ENCODE measurements around the gene CDH11. TPM values are rescaled to one million over a fixed set of nuclear protein-coding genes. Genes with fewer than 3 reads are reported as not detected.

Gene CDH11
- total and polyA plus RNA-seq, 2 of the 4 experiments (the other 2 are of a cell fraction): 266 to 601 TPM

DNA sequence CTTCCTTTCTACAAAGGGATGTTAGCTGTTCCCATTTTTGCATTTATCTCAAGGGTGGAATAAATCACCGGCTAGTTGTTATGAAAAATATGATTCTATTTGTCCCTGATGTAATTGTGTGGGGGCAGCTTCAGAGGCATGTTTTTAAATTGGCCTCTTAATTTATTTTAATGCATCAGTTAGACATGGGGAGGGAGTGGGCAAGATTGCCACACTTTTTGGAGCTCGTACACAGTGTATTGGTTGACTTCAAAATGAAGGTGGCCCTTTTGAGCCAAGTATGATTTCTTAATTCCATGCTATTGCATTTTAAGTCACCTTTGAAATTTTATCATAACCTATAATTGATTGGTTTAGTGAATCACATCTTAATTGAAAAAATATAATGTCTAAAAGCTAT is 223.7 kb downstream of the CDH11 start:
- Histone ChIP-seq H3K9me1 (ENCODE audit: insufficient read depth, low read length) (peaks cover 4% of the 10 kb centered on the region; the same call in 1 of the 2 replicates), H3K23ac (ENCODE audit: low read depth, low read length) (no peak overlapping the region), H3K9ac (ENCODE audit: low read depth, low read length) (no peak overlapping the region), H3K27ac (ENCODE audit: insufficient read depth, low read length) (no peak overlapping the region), H2BK5ac (ENCODE audit: low read depth, low read length, poor library complexity, severe bottlenecking) (no peak overlapping the region), H2AFZ (replicated peaks; ENCODE audit: low read length, poor library complexity) (no peak overlapping the region), H2BK120ac (ENCODE audit: low read depth, low read length) (no peak overlapping the region), H3K27me3 (ENCODE audit: control insufficient read depth, insufficient read depth, low read length) (no peaks in the 10 kb centered on the region), H3K4me2 (ENCODE audit: low read depth, low read length) (no peak overlapping the region), H2BK15ac (ENCODE audit: low read depth, low read length) (no peak overlapping the region), H3K56ac (ENCODE audit: extremely low read depth, insufficient read depth, low read length) (no peak overlapping the region), H3K79me1 (ENCODE audit: low read depth in 1 of 2, low read length in 2 of 2) (no peaks in the 10 kb centered on the region), H3K9me3 (ENCODE audit: control insufficient read depth, insufficient read depth, low read length) (no peaks in the 10 kb centered on the region), H3K4me1 (ENCODE audit: control insufficient read depth, insufficient read depth, low read length) (peaks cover 3% of the 10 kb centered on the region), H4K20me1 (ENCODE audit: insufficient read depth, low read length) (no peaks in the 10 kb centered on the region), H3K18ac (ENCODE audit: low read depth, low read length) (no peak overlapping the region), H3K4me3 (ENCODE audit: insufficient read depth, low read depth, low read length) (no peak overlapping the region), H4K8ac (ENCODE audit: low read depth in 2 of 2, low read length in 2 of 2) (no peak overlapping the region), H2AK5ac (ENCODE audit: low read depth, low read length) (no peak overlapping the region), H3K36me3 (ENCODE audit: control insufficient read depth, insufficient read depth, low read length) (no peaks in the 10 kb centered on the region), H4K5ac (ENCODE audit: low read depth, low read length) (no peak overlapping the region), H2BK20ac (ENCODE audit: low read depth, low read length) (no peak overlapping the region), H2AK9ac (replicated peaks; ENCODE audit: low read depth, low read length, poor library complexity) (no peak overlapping the region), H3K4ac (ENCODE audit: low read depth, low read length) (no peak overlapping the region), H4K91ac (ENCODE audit: insufficient read depth, low read depth, low read length) (no peak overlapping the region), H3K14ac (replicated peaks; ENCODE audit: low read depth, low read length) (no peak overlapping the region)
- ATAC-seq (ENCODE audit: low read depth) (no peak), DNase-seq (no peak)
- TF ChIP-seq CEBPB (IDR thresholded peaks at IDR 0.05; ENCODE audit: low read depth, low read length) (no peak), POLR2A (IDR thresholded peaks at IDR 0.05; ENCODE audit: low read depth, low read length) (no peak), MAZ (IDR thresholded peaks at IDR 0.05; ENCODE audit: borderline replicate concordance, low read depth, low read length) (no peak), BHLHE40 (IDR thresholded peaks at IDR 0.05; ENCODE audit: low read depth, low read length) (no peak)
- TF ChIP-seq, protein P1, sequence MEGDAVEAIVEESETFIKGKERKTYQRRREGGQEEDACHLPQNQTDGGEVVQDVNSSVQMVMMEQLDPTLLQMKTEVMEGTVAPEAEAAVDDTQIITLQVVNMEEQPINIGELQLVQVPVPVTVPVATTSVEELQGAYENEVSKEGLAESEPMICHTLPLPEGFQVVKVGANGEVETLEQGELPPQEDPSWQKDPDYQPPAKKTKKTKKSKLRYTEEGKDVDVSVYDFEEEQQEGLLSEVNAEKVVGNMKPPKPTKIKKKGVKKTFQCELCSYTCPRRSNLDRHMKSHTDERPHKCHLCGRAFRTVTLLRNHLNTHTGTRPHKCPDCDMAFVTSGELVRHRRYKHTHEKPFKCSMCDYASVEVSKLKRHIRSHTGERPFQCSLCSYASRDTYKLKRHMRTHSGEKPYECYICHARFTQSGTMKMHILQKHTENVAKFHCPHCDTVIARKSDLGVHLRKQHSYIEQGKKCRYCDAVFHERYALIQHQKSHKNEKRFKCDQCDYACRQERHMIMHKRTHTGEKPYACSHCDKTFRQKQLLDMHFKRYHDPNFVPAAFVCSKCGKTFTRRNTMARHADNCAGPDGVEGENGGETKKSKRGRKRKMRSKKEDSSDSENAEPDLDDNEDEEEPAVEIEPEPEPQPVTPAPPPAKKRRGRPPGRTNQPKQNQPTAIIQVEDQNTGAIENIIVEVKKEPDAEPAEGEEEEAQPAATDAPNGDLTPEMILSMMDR (conservative IDR thresholded peaks at IDR 0.05; ENCODE audit: low read depth, low read length): no peak
- WGBS, 2 experiments (ENCODE audit: extremely low coverage in 2 of 2, insufficient read length in 1 of 2): no CpG with 5 or more reads among the region's 2 CpGs
- in situ Hi-C loops (cut with MboI; ENCODE audit: low sequenced_read_pairs) (no loop called here), intact Hi-C loops (cut with micrococcal nuclease) (no loop called here), dilution Hi-C loops (cut with HindIII; ENCODE audit: low sequenced_read_pairs, unreplicated experiment) (no loop called here)
- ChIA-PET POLR2A (ENCODE audit: unreplicated experiment) (no interaction called here), CTCF (no interaction called here)
- BruUV-seq (replicated peaks): no TSS peak
